Measurements from ENCODE around the gene CSRP2. TPM values are rescaled to one million over a fixed set of nuclear protein-coding genes. Genes with fewer than 3 reads are reported as not detected.

CSRP2 gene
- total RNA-seq, 1 experiment from 2014 or later: 158 TPM

- Histone ChIP-seq H2BK12ac (ENCODE audit: insufficient read length, low read depth, low read length) (no peak overlapping the region), H3K9me3 (ENCODE audit: control insufficient read depth, low read depth, low read length) (no peaks in the 10 kb centered on the region), H3K4me2 (ENCODE audit: insufficient read depth, insufficient read length, low read length) (no peak overlapping the region), H2AK5ac (ENCODE audit: insufficient read length, low read length) (no peak overlapping the region), H3K4ac (ENCODE audit: low read depth, low read length) (no peak overlapping the region), H3K4me1 (ENCODE audit: insufficient read depth, low read length) (no peaks in the 10 kb centered on the region), H3K14ac (ENCODE audit: insufficient read depth, low read length) (no peak overlapping the region), H3K27ac (ENCODE audit: insufficient read length, low read depth, low read length) (no peak overlapping the region), H3K27me3 (ENCODE audit: insufficient read depth, low read length) (no peaks in the 10 kb centered on the region), H4K20me1 (ENCODE audit: control insufficient read depth, insufficient read depth, insufficient read length) (no peaks in the 10 kb centered on the region), H3K79me1 (ENCODE audit: insufficient read depth, low read depth, low read length, poor library complexity, severe bottlenecking) (no peaks in the 10 kb centered on the region), H3K18ac (ENCODE audit: insufficient read length, low read depth, low read length) (no peak overlapping the region), H3K23ac (ENCODE audit: insufficient read length, low read depth, low read length) (no peak overlapping the region), H3K9ac (ENCODE audit: extremely low read depth, insufficient read length, low read length) (no peak overlapping the region), H2BK20ac (ENCODE audit: low read depth, low read length, poor library complexity, severe bottlenecking) (no peak overlapping the region), H3K79me2 (ENCODE audit: insufficient read depth, low read length) (no peaks in the 10 kb centered on the region), H3K23me2 (ENCODE audit: insufficient read length, low read depth, low read length, poor library complexity, severe bottlenecking) (no peaks in the 10 kb centered on the region), H4K91ac (ENCODE audit: insufficient read length, low read depth, low read length) (no peak overlapping the region), H2AFZ (ENCODE audit: low read length) (no peak overlapping the region), H3K56ac (ENCODE audit: insufficient read length, low read depth, low read length) (no peak overlapping the region), H4K8ac (replicated peaks; ENCODE audit: insufficient read length, low read depth, low read length) (no peak overlapping the region), H3T11ph (ENCODE audit: low read length) (no peak overlapping the region), H2BK15ac (ENCODE audit: low read depth, low read length) (no peak overlapping the region), H4K5ac (ENCODE audit: insufficient read length, low read depth, low read length) (no peak overlapping the region), H2BK5ac (ENCODE audit: insufficient read length, low read length) (no peak overlapping the region), H2BK120ac (ENCODE audit: low read depth, low read length, poor library complexity, severe bottlenecking) (no peak overlapping the region)
- no CpG with 5 or more reads among the region's 3 CpGs for WGBS (ENCODE audit: extremely low coverage, insufficient read length, low lambda C conversion rate)
- Mint-ChIP-seq H3K36me3 (ENCODE audit: insufficient read depth in 1 of 3, low read depth in 3 of 3) (peaks cover 4 to 9% (median 9%) of the 10 kb centered on the region in 3 experiments; a peak in 6 of 7 replicates), H3K4me3 (no peak overlapping the region), H3K27me3 (ENCODE audit: low read depth) (no peaks in the 10 kb centered on the region), H3K9me3 (0 out of 5 replicates have a peak, but pooled peaks cover 0 to 3% of the 10 kb centered on the region in 2 experiments), H3K27ac (no peak overlapping the region), H3K4me1 (no peaks in the 10 kb centered on the region)
- DNase-seq: no peak
- TF ChIP-seq CTCF (conservative IDR thresholded peaks at IDR 0.05): no peak
These were observed 42.2 kb downstream of the CSRP2 start for GRCh38 chr12:76836633-76837032.

All from H9 (cell line).